NCI-H2107 treated with DMSO at 0.1 percent for 48 hours (cell line): ENCODE data around the gene ALPI.
"Not testable (repeated sequence)": the region's sequence is repeated elsewhere in the genome, so short reads cannot be mapped to it uniquely, and the experiment has no call there.

Source experiments
- DNase-seq: peaks from one replicate; lab custom pipeline; 2025; ENCODE audit not compliant: unreplicated experiment; lab: John Stamatoyannopoulos, UW

Gene ALPI

GRCh38 chr2:232455426-232456255 is at the start of gene ALPI:
ALPI (plus strand) TSS chr2:232456153; CDS start chr2:232456200, 47 bp downstream.
- no peak for DNase-seq

- DNase-seq = no peak
Observed at GRCh38 chr2:232406556-232407310, 49.2 kb upstream of the ALPI start, which contains the start of gene ALPG. ALPG (plus strand) TSS chr2:232406844; CDS start chr2:232406895, 51 bp downstream.

GRCh38 chr2:232407428-232408150 is 48.4 kb upstream of the ALPI start:
- not testable (repeated sequence) for DNase-seq

- not testable (repeated sequence) for DNase-seq
Observed at GRCh38 chr2:232408269-232408668, 47.7 kb upstream of the ALPI start.

- DNase-seq = not testable (repeated sequence)
Observed at GRCh38 chr2:232409617-232410016, 46.3 kb upstream of the ALPI start.

GRCh38 chr2:232410238-232410900 is 45.6 kb upstream of the ALPI start:
- no peak for DNase-seq

- DNase-seq = no peak
Observed at GRCh38 chr2:232411901-232412629, 43.9 kb upstream of the ALPI start.

GRCh38 chr2:232412986-232413385 is 43.0 kb upstream of the ALPI start:
- no peak for DNase-seq

- DNase-seq = no peak
Observed at GRCh38 chr2:232415138-232415690, 40.7 kb upstream of the ALPI start.

- DNase-seq = no peak
Observed at GRCh38 chr2:232415736-232416520, 40.0 kb upstream of the ALPI start.

GRCh38 chr2:232416521-232417470 is 39.2 kb upstream of the ALPI start:
- DNase-seq = no peak

GRCh38 chr2:232417489-232417888 is 38.5 kb upstream of the ALPI start:
- DNase-seq = no peak

GRCh38 chr2:232418056-232418455 is 37.9 kb upstream of the ALPI start:
- no peak for DNase-seq

GRCh38 chr2:232418466-232419244 is 37.3 kb upstream of the ALPI start:
- DNase-seq = peak; percentile 2

GRCh38 chr2:232419245-232420072 is 36.5 kb upstream of the ALPI start:
- DNase-seq = no peak

- no peak for DNase-seq
Observed at GRCh38 chr2:232420073-232420454, 35.9 kb upstream of the ALPI start.
